Posterior cingulate gyrus (tissue), 11 donors: ENCODE results near the gene BICD2.
A peak's percentile ranks its signal among the peaks of the same experiment; 100 is the strongest.

Source experiments
- DNase-seq, 10 donors: peaks; one replicate each; pipeline versions ENCODE4 v3.0.0 to v3.0.0-alpha.2; 2020 to 2021; ENCODE audit warnings: mixed read lengths in 3 of 10
- intact Hi-C: fragments of 100-400 bp; cut with DNase I; formaldehyde crosslinking; loops from one replicate; pipeline ENCODE4 v1.15.1; 2023

The BICD2 gene

DNA sequence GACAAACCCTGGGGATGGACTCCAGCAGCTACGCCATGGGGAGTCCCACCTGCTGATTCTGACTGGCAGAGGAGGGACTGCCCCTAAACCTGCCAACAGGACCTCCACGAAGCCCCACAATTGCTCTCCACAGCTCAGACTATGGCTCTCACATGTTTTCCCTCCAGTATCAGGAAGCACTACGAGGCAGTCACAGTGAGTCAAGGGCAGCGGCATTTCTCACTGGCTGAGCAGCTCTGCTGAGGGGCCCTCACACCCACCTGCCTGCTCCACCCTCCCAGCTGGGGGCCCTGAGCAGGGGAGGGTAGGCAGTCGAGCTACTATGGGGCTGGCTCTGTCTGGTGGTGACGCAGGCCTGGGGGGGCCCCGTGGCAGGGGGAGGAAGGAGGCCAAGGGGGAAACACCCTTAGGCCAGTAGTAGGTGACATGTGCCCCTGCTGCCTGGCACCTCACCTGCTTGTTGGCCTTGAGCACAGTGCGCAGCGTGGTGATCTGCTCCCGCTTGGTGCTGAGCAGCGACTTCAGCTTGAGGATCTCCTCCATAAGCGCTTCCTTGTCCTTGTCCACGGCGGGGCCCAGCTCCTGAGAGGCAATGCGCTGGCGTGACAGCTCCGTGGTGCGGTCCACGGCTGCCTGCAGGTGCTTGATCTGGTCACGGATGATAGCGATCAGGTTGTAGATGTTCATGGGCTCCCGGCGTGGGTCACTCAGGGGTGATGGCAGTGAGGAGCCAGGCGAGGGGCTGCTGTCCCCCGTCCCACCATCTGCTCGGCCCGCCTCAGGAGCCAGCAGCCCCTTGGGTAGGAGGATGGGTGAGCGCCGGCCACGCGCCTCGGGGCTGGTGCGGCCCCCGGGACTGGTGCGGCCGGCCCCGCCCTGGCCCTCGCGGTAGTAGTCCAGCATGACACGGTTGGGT lies 46.3 kb downstream of the BICD2 start:
- DNase-seq: peak in 2 of 10 donors; percentile 62 to 78
- intact Hi-C loops: no loop called here

DNA sequence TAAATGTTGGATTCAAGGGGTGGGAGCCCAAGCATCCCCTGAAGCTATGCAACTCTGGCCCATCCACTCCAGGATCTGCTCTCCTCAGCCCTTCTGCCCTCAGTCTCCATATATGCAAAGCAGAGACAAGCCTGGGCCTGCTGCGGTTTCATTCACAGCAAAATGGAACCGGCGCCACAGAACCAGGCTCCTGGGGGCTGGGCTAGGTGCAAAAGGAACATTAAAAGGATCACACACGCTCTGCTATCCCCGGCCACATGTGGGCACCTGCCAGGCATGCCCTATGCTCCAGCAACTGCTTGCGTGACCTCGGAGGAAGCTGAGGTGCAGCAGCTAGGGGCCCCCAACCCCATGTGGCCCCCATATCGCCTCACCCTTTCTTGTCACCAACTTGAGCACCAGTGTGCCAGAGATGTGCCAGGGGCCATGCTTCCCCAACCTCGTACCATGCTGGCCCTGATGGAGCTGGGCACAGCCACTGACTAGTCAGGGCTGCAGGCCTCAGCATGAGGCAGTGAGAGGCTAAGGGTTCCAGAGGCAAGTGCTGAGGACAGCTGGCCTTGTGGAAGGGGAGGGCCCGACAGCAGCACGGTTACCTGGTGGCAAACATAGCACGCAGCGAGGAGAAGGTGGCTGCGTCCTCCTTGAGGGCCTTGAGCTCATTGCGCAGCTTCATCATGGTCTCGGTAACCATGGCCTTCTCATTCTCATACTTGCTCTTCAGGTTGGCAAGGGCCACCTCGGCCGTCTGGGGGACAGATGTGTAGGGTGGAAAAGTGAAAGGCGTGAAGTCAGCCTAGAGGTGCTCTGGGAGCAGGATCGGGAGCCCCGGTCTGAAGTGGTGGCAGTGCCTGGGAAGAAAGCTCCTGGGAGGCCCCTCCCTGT lies 47.2 kb downstream of the BICD2 start:
- intact Hi-C loops: no loop called here

DNA sequence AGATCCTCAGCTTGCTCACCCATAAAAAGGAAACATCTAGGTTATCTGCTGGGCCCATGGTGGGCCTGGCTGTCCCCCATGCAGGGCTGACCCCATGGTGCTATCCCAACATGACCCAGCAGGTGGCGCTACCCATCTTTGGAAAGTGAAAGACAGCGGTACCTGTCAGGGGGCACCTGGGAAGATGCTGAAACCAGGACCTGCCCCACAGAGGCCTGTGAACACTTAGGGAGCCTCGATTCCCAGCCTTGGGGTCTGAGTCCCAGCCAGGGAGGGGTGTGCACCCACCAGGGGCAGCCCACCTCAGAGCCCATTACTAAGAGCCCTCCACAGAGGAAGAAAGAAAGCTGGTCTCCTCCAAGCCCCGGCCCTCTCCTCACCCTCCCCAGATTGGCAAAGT lies 48.1 kb downstream of the BICD2 start:
- intact Hi-C loops: loop anchor here (1.0 kb wide), 1 partner anchor 74 kb away; no protein-coding TSS in a partner anchor
- peak in 9 of 10 donors; percentile 67 to 93 (median 79) for DNase-seq

More for the DNA sequence above, 47.2 kb downstream of the BICD2 start:
- peak in 2 of 10 donors; percentile 61 for DNase-seq

DNA sequence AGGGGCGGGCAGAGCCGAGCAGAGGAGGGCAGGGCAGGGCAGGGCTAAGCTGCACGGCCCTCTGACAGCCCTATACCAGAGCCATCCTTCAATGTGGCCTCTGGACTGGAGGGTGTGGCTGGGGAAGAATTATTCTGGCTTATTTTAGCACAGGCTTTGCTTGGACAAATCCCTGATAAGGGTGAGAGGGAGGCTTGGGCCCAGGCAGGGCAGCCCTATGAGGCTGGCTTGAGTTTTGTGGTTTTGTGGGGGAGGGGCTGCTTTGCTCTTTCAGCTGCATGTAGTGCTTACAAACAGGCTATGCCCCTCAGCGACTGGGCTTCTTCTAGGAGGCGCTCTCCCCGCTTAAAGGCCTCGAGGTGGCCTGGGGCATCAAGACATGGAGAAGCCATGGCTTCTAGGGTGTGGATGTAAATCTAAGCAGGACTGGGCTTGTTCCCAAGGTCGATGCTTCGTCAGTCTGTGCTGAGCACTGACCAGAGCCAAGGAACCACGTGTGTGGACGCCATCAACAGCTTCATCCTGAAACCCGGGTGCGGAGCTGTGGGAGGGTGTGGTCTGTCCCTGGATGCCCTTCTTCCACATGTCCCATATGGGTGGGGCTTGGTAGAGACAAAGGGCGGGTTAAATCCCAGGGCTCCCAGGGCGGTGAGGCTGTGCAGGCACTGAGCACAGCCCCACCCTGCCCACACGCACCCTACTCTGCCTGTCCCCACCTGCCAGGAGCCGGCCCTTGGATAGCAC lies 49.0 kb downstream of the BICD2 start:
- peak in 1 of 10 donors; percentile 78 for DNase-seq
- intact Hi-C loops: loop anchor here (1.0 kb wide), 1 partner anchor 75 kb away; no protein-coding TSS in a partner anchor

DNA sequence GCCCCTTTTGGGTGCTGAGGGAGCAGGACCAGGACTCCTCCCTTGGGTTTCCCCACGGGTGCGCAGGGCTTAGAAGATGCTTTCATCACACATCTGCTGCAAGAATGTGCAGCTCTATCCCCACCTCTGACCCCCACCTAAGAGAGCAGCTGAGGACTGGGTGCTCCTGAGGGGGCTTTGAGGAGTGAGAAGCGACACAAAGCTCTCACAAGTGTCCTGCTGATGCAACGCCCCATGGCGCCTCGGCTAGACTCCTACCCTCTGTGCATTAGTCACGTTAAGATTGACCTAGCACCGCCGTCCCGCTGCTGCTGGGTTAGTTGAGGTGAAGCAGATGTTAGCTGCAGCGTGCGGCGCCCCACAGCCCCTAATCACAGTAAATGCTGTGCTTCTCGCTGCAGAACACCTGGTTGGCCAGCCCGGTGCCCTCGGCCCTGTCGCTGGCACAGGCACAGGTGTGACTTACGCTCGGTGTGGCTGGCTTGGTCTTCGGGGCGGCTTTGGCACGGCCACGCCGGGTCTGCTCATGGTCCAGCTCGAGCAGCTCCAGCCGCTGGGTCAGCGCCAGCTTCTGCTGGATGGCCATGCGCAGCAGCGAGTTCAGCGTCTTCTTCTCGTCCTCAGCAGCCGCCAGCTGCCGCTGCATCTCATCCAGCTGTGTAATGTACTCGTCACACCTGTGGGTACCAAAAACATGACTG lies 49.7 kb downstream of the BICD2 start:
- intact Hi-C loops: no loop called here
- peak in 2 of 10 donors; percentile 75 to 77 for DNase-seq

DNA sequence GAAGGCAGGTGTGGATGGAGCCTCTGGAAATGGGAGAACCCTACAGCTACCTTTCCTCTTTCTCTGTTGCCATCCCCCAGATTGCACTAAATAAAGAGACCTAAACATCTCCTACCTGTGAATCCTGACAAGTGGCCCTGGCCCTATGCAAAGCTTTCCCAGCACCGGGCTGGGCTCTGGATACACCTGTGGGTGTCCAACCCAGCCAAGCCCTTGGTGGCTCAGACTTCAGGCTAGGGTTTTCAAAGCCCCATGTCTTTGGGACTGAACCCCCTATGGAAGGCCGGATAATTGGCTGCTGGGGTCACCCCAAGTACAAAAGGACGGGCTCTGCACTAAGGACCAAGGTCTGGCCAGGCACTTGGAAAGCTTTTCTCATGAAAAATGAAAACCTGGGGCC lies 50.6 kb downstream of the BICD2 start:
- DNase-seq: no peak
- intact Hi-C loops: no loop called here

DNA sequence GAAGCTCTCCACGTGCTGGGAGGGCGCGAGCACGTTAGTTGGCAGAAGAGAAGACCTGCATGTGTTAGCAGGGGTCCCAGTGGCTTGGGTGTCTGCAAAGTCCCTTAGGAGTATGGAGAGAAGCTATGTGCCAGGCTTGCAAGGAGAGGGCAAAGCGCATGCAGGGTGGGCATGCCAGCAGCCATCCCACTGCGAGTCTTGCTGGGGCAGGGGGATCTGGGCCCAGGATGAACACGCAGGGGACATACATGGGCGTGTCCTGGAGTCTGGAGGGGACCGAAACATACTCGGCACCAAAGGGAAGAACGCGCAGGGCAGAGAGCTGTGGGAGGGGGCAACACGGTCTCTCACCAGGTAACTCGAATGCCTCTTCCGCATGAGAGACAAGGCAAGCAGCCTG lies 51.1 kb downstream of the BICD2 start:
- intact Hi-C loops: no loop called here

DNA sequence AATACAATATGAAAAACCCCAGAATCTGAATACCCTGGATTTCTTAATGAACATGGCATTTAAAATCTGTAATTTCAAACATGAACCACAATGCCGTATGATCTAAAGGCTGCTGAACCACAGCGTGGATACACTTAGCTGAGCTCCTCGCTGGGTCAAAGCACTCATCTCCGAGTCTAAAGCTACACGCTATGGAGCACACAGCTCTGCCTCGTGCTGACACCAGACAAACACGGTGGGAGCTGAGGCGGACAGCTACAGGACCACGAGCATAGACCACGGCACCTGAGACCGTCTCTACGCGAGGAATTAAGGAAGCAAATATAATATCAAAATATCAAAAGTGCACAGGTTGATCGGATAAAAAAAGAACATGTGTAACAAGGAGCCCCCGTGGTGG lies 51.9 kb downstream of the BICD2 start:
- intact Hi-C loops: no loop called here
- DNase-seq: peak in 1 of 10 donors; percentile 42

More for the DNA sequence above, 51.1 kb downstream of the BICD2 start:
- DNase-seq: peak in 1 of 10 donors; percentile 77

DNA sequence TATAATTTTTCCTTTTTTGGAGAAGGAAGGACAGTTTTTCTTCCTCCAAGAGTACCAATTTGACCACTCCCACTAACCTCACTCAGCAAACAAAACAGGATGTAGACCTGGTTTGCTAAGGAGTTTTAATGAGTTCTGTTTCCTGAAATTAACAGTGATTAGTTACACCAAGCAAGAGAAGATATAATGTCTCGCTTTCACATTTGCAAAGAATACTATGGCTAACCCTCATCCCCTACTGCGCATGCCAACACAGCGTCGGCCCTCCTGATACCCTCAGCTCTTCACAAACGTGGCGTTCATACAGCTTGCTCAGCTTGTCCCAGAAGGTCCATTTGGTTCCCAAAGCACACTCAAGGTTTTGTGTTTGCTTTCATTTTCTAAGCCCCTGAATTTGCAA lies 52.8 kb downstream of the BICD2 start:
- no peak for DNase-seq
- intact Hi-C loops: no loop called here

DNA sequence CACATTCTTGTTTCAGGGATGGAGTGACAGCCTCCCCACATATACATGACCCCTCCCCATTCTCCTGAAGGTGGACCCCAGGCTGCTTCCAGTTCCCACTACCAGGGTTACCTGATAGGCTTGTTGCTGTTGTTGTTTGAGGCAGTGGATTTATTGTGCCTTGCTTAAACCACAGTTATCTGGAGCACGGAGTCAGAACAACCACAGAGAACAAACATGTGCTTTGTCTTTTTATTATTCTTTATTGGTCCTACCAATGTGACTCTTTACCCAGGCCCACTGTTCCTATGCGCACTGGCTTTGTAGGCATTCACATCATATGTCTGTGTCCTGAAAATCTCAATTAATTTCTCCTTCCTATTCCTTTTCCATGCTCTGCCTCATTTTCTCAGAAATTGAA lies 53.5 kb downstream of the BICD2 start:
- intact Hi-C loops: no loop called here
- no peak for DNase-seq

DNA sequence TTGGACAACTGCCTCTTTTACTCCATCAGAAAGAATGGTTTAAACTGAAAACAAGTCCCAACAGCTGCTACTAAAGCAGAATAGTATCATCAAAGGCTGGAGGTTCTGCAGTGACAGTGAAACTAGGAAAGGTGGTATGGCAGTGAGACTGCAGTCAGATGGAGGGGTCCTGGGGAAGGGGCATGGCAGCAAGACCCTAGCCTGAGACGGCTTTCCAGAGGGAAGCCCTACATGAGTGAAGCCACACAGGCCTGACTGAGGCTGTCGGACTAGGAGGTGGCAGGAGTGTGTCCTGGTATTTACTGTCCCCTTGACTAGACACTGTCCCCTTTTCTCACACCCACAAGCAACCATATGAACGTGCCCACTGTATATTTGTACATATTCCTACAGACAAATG lies 54.3 kb downstream of the BICD2 start:
- intact Hi-C loops: no loop called here
- DNase-seq: peak in 1 of 10 donors; percentile 48

DNA sequence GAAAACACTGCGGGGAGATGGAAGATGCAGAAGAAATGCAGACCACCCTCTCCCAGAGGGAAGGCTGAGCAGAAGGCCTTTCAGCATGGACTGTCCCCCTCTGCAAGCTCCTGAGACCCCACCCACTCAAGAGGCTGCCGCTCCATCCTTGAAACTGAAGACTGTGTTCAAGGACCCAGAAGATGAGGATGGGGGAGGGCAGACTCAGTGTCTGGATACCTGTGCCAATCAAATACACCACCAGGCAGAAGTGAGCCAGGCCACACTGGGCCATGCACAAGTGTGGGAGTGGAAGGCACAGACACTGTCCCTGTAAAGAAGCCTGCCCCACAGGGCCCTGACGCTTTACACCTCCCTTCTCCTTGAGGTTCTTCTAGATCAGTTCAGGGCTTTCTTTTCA lies 54.7 kb downstream of the BICD2 start:
- intact Hi-C loops: no loop called here
- peak in 1 of 10 donors; percentile 43 for DNase-seq

DNA sequence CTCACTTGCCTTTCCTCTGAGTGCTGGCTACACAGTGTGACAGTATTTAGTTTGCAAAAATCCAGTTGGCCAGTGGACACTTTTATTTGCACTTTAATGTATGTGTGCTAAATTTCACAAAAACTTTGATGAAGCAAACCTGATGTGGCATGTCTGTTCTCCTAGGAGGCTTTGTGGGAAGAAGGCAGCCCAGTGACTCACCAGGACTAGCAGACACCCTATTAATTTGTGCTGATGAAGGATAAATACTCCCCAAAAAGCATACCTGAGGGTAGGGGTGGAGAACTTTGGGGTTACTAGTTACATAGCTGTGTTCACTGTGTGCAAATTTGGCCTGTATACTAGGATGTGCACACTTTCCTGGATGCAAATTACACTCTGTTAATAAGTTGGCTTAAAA lies 55.4 kb downstream of the BICD2 start:
- DNase-seq: no peak
- intact Hi-C loops: no loop called here

DNA sequence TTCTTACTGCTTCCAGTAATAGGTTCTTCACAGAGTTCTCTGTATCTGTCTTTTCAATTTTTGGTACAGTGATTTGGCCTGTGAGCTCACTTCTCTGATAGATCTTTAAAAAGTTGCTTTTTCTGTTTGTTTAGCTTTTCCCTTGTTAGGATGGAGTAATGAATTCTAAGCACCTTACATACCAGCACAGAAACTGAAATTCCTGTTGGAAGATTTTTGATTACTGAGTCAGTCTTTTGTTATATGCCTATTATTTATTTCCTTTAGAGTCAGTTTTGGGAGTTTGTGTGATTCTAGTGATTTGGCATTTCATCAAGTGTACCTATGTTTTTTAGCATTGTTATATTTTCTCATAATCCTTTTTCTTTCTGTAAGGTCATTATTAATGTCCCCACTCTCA lies 57.1 kb downstream of the BICD2 start:
- DNase-seq: no peak
- intact Hi-C loops: no loop called here

DNA sequence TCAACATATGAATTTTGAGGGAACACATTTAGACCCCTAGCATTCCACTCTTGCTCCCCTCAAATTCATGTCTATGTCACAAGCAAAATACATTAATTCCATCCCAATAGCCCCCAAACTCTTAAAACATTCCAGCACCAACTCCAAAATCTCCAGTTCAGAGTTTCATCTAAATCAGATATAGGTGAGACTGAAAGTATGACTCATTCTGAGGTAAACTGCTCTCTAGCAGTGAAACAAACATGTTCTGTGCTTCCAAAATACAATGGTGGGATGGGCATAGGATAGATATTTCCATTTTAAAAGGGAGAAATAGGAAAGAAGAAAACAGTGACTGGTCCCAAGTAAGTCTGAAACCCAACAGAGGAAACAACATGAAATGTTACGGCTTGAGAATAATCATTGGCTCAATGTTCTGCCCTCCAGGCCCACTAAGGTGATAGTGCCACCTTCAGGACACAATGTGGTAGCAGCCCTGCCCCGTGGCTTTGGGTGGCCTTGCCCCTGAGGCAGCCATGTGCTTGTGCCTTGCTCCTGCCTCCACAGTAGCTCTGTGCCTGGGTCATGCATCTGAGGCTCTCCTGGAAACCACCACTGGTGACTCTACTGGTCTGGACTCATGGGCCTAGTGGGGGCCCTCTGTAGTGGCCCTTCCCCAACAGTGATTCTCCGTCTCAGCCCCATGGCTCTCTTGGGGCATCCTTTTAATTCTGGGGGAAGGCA lies 58.3 kb downstream of the BICD2 start:
- DNase-seq: peak in 1 of 10 donors; percentile 49
- intact Hi-C loops: no loop called here

DNA sequence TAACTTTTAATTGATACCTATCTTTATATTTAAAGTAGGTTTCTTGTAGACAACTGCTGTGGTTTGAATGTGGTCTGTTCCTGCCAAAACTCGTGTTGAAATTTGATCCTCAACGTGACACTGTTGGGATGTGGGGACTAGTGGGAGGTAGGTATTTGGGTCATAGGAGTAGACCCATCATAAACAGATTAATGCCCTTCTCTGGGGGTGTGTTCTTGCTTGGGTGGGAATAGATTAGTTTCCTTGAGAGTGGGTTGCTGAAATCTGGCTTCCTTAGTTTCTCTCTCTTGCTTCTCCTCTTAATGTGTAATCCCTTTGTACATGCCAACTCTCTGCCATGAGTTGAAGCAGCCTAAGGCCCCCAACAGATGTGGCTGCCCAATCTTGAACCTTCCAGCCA lies 60.1 kb downstream of the BICD2 start:
- intact Hi-C loops: no loop called here
- no peak for DNase-seq

DNA sequence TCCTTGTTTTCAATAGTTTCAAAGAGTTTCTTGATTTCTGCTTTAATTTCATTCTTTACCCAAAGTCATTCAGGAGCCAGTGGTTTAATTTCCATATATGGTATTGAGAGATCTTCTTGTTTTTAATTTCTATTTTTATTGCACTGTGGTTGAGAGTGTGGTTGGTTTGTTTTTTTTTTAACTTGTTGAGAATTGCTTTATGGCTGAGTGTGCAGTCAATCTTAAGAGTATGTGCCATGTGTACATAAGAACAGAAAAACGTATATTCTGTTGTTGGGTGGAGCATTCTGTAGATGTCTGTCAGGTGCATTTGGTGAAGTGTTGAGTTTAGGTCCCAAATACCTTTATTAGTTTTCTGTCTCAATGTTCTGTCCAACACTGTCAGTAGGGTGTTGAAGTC lies 68.0 kb downstream of the BICD2 start:
- intact Hi-C loops: no loop called here
- DNase-seq: no peak

DNA sequence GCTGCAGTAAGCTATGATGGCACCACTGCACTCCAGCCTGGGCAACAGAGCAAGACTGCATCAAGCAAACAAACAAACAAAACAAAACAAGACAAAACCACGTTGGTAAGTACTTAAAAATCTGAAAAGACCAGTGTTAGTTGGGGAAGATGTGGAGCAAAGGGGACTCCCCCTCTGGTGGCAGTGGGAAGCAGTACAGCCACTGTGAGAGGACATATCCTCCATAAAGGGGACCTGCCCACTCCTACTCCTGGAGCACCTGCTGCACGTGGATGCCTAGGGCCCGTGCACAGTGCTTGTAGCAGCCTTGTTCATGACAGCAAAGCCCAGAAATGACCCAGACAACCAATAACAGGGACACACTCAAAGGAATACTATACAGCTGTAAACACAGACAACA lies 77.7 kb downstream of the BICD2 start:
- intact Hi-C loops: no loop called here
- DNase-seq: no peak

DNA sequence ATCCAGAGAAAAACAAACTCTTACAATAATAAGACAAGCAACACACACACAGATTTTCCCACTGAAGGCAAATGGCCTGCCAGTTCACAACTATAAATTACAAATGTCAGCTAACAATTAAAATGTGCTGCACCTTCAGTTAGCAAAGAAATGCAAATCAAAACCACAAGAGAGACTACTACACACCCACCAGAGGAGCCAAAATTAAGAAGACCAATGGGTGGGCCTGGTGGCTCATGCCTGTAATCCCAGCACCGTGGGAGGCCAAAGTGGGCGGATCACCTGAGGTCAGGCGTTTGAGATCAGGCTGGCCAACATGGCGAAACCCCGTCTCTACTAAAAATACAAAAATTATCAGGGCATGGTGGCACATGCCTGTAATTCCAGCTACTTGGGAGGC lies 79.6 kb downstream of the BICD2 start:
- intact Hi-C loops: no loop called here

More for the DNA sequence above, 79.6 kb downstream of the BICD2 start:
- DNase-seq: no peak
